Measurements from ENCODE around the gene RUVBL1.

RUVBL1 gene

DNA sequence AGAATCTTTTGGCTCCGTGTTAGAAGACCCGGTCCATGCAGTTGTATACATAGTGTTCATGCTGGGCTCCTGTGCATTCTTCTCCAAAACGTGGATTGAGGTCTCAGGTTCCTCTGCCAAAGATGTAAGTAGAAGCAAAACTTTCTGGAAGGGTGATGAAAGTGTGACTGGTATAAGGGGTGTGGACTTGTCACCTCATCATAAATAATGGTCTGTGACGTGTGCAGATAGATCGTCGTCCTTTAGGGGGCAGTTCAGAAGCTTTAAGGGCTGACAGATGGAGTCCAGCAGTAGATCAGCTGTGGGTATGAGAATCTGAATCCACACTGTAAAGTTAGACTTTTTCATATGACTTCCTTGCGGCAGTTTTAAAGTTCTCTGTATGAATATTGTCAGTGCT is 56.1 kb downstream of the RUVBL1 start:
- Histone ChIP-seq H3K79me2 (ENCODE audit: low read length) (peaks cover 92% of the 10 kb centered on the region), H3K9ac (ENCODE audit: low read length) (no peak overlapping the region), H3K4me3 (ENCODE audit: low read length) (no peak overlapping the region)

GRCh38 chr3:128066676-128067075 is 56.9 kb downstream of the RUVBL1 start:
- Histone ChIP-seq H3K36me3 (replicated peaks; ENCODE audit: insufficient read depth, low read length) (peaks cover 51% of the 10 kb centered on the region), H2AFZ (ENCODE audit: low read length) (no peak overlapping the region), H3K4me3 (ENCODE audit: low read length) (no peak overlapping the region), H3K9ac (ENCODE audit: low read length) (no peak overlapping the region), H3K27me3 (replicated peaks; ENCODE audit: insufficient read depth, low read length) (no peaks in the 10 kb centered on the region), H3K4me2 (ENCODE audit: low read depth, low read length) (no peak overlapping the region), H3F3A (ENCODE audit: insufficient read depth, low read length) (peaks cover 16% of the 10 kb centered on the region), H3K79me2 (ENCODE audit: low read length) (peaks cover 93% of the 10 kb centered on the region), H3K27ac (ENCODE audit: low read length) (no peak overlapping the region), H3K9me3 (replicated peaks; ENCODE audit: insufficient read depth, low read length) (no peaks in the 10 kb centered on the region), H3K9me2 (replicated peaks; ENCODE audit: insufficient read depth, low read length) (no peaks in the 10 kb centered on the region), H3K4me1 (ENCODE audit: low read length) (no peaks in the 10 kb centered on the region), H4K20me1 (ENCODE audit: insufficient read depth, low read length) (peaks cover 23% of the 10 kb centered on the region; the same call in 1 of the 2 replicates)
- no peak for TF ChIP-seq EZH2phosphoT487 (IDR thresholded peaks at IDR 0.05; ENCODE audit: low read length)
- no peak for TF ChIP-seq EZH2 (optimal IDR thresholded peaks at IDR 0.05; ENCODE audit: low read depth, low read length)
- DNase-seq, result no peak

More for the DNA sequence above, 56.1 kb downstream of the RUVBL1 start:
- Histone ChIP-seq H3K4me1 (ENCODE audit: low read length) (no peaks in the 10 kb centered on the region), H3K27me3 (replicated peaks; ENCODE audit: insufficient read depth, low read length) (no peaks in the 10 kb centered on the region), H3K9me3 (replicated peaks; ENCODE audit: insufficient read depth, low read length) (no peaks in the 10 kb centered on the region), H4K20me1 (ENCODE audit: insufficient read depth, low read length) (peaks cover 22% of the 10 kb centered on the region), H3K4me2 (ENCODE audit: low read depth, low read length) (no peak overlapping the region), H2AFZ (ENCODE audit: low read length) (no peak overlapping the region), H3F3A (ENCODE audit: insufficient read depth, low read length) (peaks cover 18% of the 10 kb centered on the region; the same call in 1 of the 2 replicates), H3K9me2 (replicated peaks; ENCODE audit: insufficient read depth, low read length) (no peaks in the 10 kb centered on the region), H3K27ac (ENCODE audit: low read length) (no peak overlapping the region), H3K36me3 (replicated peaks; ENCODE audit: insufficient read depth, low read length) (peaks cover 44% of the 10 kb centered on the region)
- TF ChIP-seq EZH2 (optimal IDR thresholded peaks at IDR 0.05; ENCODE audit: low read depth, low read length) (no peak), CTCF (IDR thresholded peaks at IDR 0.05; ENCODE audit: low read length) (no peak), EZH2phosphoT487 (IDR thresholded peaks at IDR 0.05; ENCODE audit: low read length) (no peak)
- no peak for DNase-seq

GRCh38 chr3:128066114-128066513 is 57.5 kb downstream of the RUVBL1 start:
- Histone ChIP-seq H3K4me1 (ENCODE audit: low read length) (no peaks in the 10 kb centered on the region), H3F3A (ENCODE audit: insufficient read depth, low read length) (peaks cover 16% of the 10 kb centered on the region), H2AFZ (ENCODE audit: low read length) (no peak overlapping the region), H3K27me3 (replicated peaks; ENCODE audit: insufficient read depth, low read length) (no peaks in the 10 kb centered on the region), H4K20me1 (ENCODE audit: insufficient read depth, low read length) (peaks cover 28% of the 10 kb centered on the region; the same call in 1 of the 2 replicates), H3K79me2 (ENCODE audit: low read length) (peaks cover 94% of the 10 kb centered on the region), H3K36me3 (replicated peaks; ENCODE audit: insufficient read depth, low read length) (peaks cover 57% of the 10 kb centered on the region), H3K4me2 (ENCODE audit: low read depth, low read length) (no peak overlapping the region), H3K27ac (ENCODE audit: low read length) (no peak overlapping the region), H3K9me3 (replicated peaks; ENCODE audit: insufficient read depth, low read length) (no peaks in the 10 kb centered on the region), H3K9me2 (replicated peaks; ENCODE audit: insufficient read depth, low read length) (no peaks in the 10 kb centered on the region), H3K4me3 (ENCODE audit: low read length) (no peak overlapping the region), H3K9ac (ENCODE audit: low read length) (no peak overlapping the region)
- TF ChIP-seq EZH2phosphoT487 (IDR thresholded peaks at IDR 0.05; ENCODE audit: low read length) (no peak), CTCF (IDR thresholded peaks at IDR 0.05; ENCODE audit: low read length) (no peak), EZH2 (optimal IDR thresholded peaks at IDR 0.05; ENCODE audit: low read depth, low read length) (no peak)
- DNase-seq, result no peak

DNA sequence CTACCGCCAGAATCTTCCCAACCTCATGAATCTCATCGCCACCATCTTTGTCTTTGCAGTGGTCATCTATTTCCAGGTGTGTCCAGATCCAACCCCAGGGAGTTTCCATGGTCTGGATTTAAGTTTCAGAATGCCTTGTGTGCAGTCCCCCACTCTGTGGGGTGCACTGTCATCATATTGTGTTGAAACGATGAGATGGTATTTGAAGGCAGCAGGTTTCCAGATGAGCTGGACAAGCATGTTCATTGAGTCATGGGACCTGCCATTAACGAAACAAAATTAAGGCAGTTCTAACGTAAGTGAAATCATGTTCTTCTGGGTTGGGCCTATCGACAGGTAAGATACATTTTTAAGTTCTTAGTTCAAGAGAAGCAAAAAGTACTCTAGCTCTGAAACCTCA is 58.6 kb downstream of the RUVBL1 start:
- H3K27ac ChIP-seq (ENCODE audit: low read length), result no peak overlapping the region
- no peak overlapping the region for H3K4me2 ChIP-seq (ENCODE audit: low read depth, low read length)
- peaks cover 16% of the 10 kb centered on the region for H3F3A ChIP-seq (ENCODE audit: insufficient read depth, low read length)
- H3K9ac ChIP-seq (ENCODE audit: low read length), result no peak overlapping the region
- TF ChIP-seq EZH2phosphoT487 (IDR thresholded peaks at IDR 0.05; ENCODE audit: low read length) (no peak), CTCF (IDR thresholded peaks at IDR 0.05; ENCODE audit: low read length) (no peak), EZH2 (optimal IDR thresholded peaks at IDR 0.05; ENCODE audit: low read depth, low read length) (no peak)
- H3K27me3 ChIP-seq (replicated peaks; ENCODE audit: insufficient read depth, low read length), result no peaks in the 10 kb centered on the region
- no peak overlapping the region for H3K4me3 ChIP-seq (ENCODE audit: low read length)
- no peaks in the 10 kb centered on the region for H3K9me2 ChIP-seq (replicated peaks; ENCODE audit: insufficient read depth, low read length)
- no peak for DNase-seq
- no peaks in the 10 kb centered on the region for H3K9me3 ChIP-seq (replicated peaks; ENCODE audit: insufficient read depth, low read length)
- peaks cover 66% of the 10 kb centered on the region for H3K36me3 ChIP-seq (replicated peaks; ENCODE audit: insufficient read depth, low read length)
- H3K79me2 ChIP-seq (ENCODE audit: low read length), result peaks cover 94% of the 10 kb centered on the region
- H3K4me1 ChIP-seq (ENCODE audit: low read length), result no peaks in the 10 kb centered on the region
- H2AFZ ChIP-seq (ENCODE audit: low read length), result no peak overlapping the region
- H4K20me1 ChIP-seq (ENCODE audit: insufficient read depth, low read length), result peaks cover 31% of the 10 kb centered on the region; the same call in 1 of the 2 replicates

Measured in MM.1S (cell line).